ENCODE results near the gene SMYD3.

Gene SMYD3

GRCh38 chr1:246516126-246516525, 9.0 kb upstream of the SMYD3 start:
- DNase-seq (ENCODE audit: low read depth in 1 of 2, low spot score in 1 of 2): no peak

- DNase-seq (ENCODE audit: low read depth in 1 of 2, low spot score in 1 of 2): no peak
These were observed 8.4 kb upstream of the SMYD3 start for GRCh38 chr1:246515390-246516005.

GRCh38 chr1:246513619-246514343, 6.7 kb upstream of the SMYD3 start:
- no peak for DNase-seq (ENCODE audit: low read depth in 1 of 2, low spot score in 1 of 2)

- no peak for DNase-seq (ENCODE audit: low read depth in 1 of 2, low spot score in 1 of 2)
These were observed 6.0 kb upstream of the SMYD3 start for GRCh38 chr1:246513041-246513440.

- no peak for DNase-seq (ENCODE audit: low read depth in 1 of 2, low spot score in 1 of 2)
These were observed 5.6 kb upstream of the SMYD3 start for GRCh38 chr1:246512635-246513034.

- no peak for DNase-seq (ENCODE audit: low read depth in 1 of 2, low spot score in 1 of 2)
These were observed 5.2 kb upstream of the SMYD3 start for GRCh38 chr1:246512230-246512629.

- DNase-seq (ENCODE audit: low read depth in 1 of 2, low spot score in 1 of 2): no peak
These were observed 4.1 kb upstream of the SMYD3 start for GRCh38 chr1:246511203-246511602.

- no peak for DNase-seq (ENCODE audit: low read depth in 1 of 2, low spot score in 1 of 2)
These were observed 3.3 kb upstream of the SMYD3 start for GRCh38 chr1:246510147-246511030.

GRCh38 chr1:246508897-246509688, 2.0 kb upstream of the SMYD3 start:
- no peak for DNase-seq (ENCODE audit: low read depth in 1 of 2, low spot score in 1 of 2)

- no peak for DNase-seq (ENCODE audit: low read depth in 1 of 2, low spot score in 1 of 2)
These were observed 759 bp downstream of the SMYD3 start for GRCh38 chr1:246506367-246506673.

GRCh38 chr1:246503341-246503740, 3.7 kb downstream of the SMYD3 start:
- DNase-seq (ENCODE audit: low read depth in 1 of 2, low spot score in 1 of 2): no peak

GRCh38 chr1:246497331-246497915, 9.7 kb downstream of the SMYD3 start:
- no peak for DNase-seq (ENCODE audit: low read depth in 1 of 2, low spot score in 1 of 2)

GRCh38 chr1:246492611-246493245, 14.4 kb downstream of the SMYD3 start:
- peak in 1 of 2 donors; percentile 37 for DNase-seq (ENCODE audit: low read depth in 1 of 2, low spot score in 1 of 2)

- no peak for DNase-seq (ENCODE audit: low read depth in 1 of 2, low spot score in 1 of 2)
These were observed 15.5 kb downstream of the SMYD3 start for GRCh38 chr1:246491551-246492053.

- DNase-seq (ENCODE audit: low read depth in 1 of 2, low spot score in 1 of 2): no peak
These were observed 18.4 kb downstream of the SMYD3 start for GRCh38 chr1:246488674-246489073.

GRCh38 chr1:246483569-246483933, 23.5 kb downstream of the SMYD3 start:
- no peak for DNase-seq (ENCODE audit: low read depth in 1 of 2, low spot score in 1 of 2)

- no peak for DNase-seq (ENCODE audit: low read depth in 1 of 2, low spot score in 1 of 2)
These were observed 24.1 kb downstream of the SMYD3 start for GRCh38 chr1:246482805-246483568.

GRCh38 chr1:246479061-246479460, 28.0 kb downstream of the SMYD3 start:
- no peak for DNase-seq (ENCODE audit: low read depth in 1 of 2, low spot score in 1 of 2)

GRCh38 chr1:246477634-246478033, 29.4 kb downstream of the SMYD3 start:
- DNase-seq (ENCODE audit: low read depth in 1 of 2, low spot score in 1 of 2): no peak

- no peak for DNase-seq (ENCODE audit: low read depth in 1 of 2, low spot score in 1 of 2)
These were observed 30.3 kb downstream of the SMYD3 start for GRCh38 chr1:246476771-246477170.

All from stimulated activated CD4-positive, alpha-beta T cell treated with anti-CD3 and anti-CD28 coated beads, Interleukin-15, amount 100 ng/mL, for 1 hour (primary cell).